HepG2 (cell line): ENCODE results near the gene RBM3. TPM values are rescaled to one million over a fixed set of nuclear protein-coding genes. Genes with fewer than 3 reads are reported as not detected.

Experiments
- CEBPB ChIP-seq: IDR thresholded peaks from 2 replicates; pipeline ENCODE4 v1.6.1; 2011; ENCODE audit warnings: low read depth, low read length, improper control_type of control experiment, borderline replicate concordance
- ELF1 ChIP-seq: sonication (generic); formaldehyde crosslinking; IDR thresholded peaks from 2 replicates; pipeline ENCODE4 v1.4.0; 2020; ENCODE audit warnings: missing genetic modification reagents
- FOXC1 ChIP-seq: sonication (generic); formaldehyde crosslinking; IDR thresholded peaks from 2 replicates; pipeline ENCODE4 v1.8.0; 2022; ENCODE audit warnings: mild to moderate bottlenecking, missing genetic modification reagents, borderline replicate concordance
- GTF2F1 ChIP-seq: fragments of 150-350 bp; IDR thresholded peaks from 2 replicates; pipeline ENCODE4 v1.6.1; 2014; ENCODE audit warnings: low read length
- KMT2A ChIP-seq: sonication (generic); formaldehyde crosslinking; IDR thresholded peaks from 2 replicates; pipeline ENCODE4 v1.4.0; 2020; ENCODE audit warnings: missing genetic modification reagents
- MIXL1 ChIP-seq: IDR thresholded peaks from 2 replicates; pipeline ENCODE4 v1.6.1; 2016
- NFKBIZ ChIP-seq: IDR thresholded peaks from 2 replicates; pipeline ENCODE4 v1.6.1; 2018; ENCODE audit warnings: missing genetic modification reagents, missing compliant biosample characterization
- SATB2 ChIP-seq: sonication (generic); formaldehyde crosslinking; IDR thresholded peaks from 2 replicates; pipeline ENCODE4 v1.5.0; 2020; ENCODE audit warnings: missing genetic modification reagents
- SRY ChIP-seq: sonication (generic); formaldehyde crosslinking; IDR thresholded peaks from 2 replicates; pipeline ENCODE4 v1.8.0; 2022; ENCODE audit warnings: mild to moderate bottlenecking, missing genetic modification reagents
- ZNF124 ChIP-seq: sonication (generic); formaldehyde crosslinking; IDR thresholded peaks from 2 replicates; pipeline ENCODE4 v1.4.0; 2020; ENCODE audit warnings: missing genetic modification reagents
- ZNF335 ChIP-seq: sonication (generic); formaldehyde crosslinking; IDR thresholded peaks from 2 replicates; pipeline ENCODE4 v1.4.0; 2020; ENCODE audit warnings: missing genetic modification reagents
- ZNF337 ChIP-seq: sonication (generic); formaldehyde crosslinking; IDR thresholded peaks from 2 replicates; pipeline ENCODE4 v1.5.1; 2020; ENCODE audit warnings: missing genetic modification reagents, low read depth, mild to moderate bottlenecking, borderline replicate concordance
- ZNF501 ChIP-seq: sonication (generic); formaldehyde crosslinking; IDR thresholded peaks from 2 replicates; pipeline ENCODE4 v1.5.1; 2020; ENCODE audit warnings: mild to moderate bottlenecking, moderate library complexity, missing genetic modification reagents
- ZNF878 ChIP-seq: sonication (generic); formaldehyde crosslinking; IDR thresholded peaks from 2 replicates; pipeline ENCODE4 v1.8.1; 2023; ENCODE audit warnings: mild to moderate bottlenecking, missing genetic modification reagents, moderate library complexity
- polyA plus RNA-seq, 8 experiments: library from polyadenylated mRNA; depleted of rRNA in 3 of 8; stranded (reverse) in 7 of 8; unstranded in 1 of 8; fragments of >200 nt; fragmentation: Illumina TruSeq in 4 of 8; extraction: Trizol in 4 of 8; gene quantifications; 2 replicates each; pipeline versions ENCODE4 v1.2.1 to v1.2.3, GENCODE V29; 2011 to 2016; ENCODE audit warnings: low read depth in 4 of 8, missing spikeins in 1 of 8, mixed read lengths in 1 of 8; ENCODE audit not compliant: insufficient read depth in 1 of 8
- total RNA-seq, 5 experiments: library from RNA; depleted of rRNA; stranded (reverse); fragments of >200 nt; fragmentation: Illumina TruSeq; extraction: Trizol; gene quantifications; 2 replicates each; pipeline ENCODE4 v1.2.3, GENCODE V29; 2016; ENCODE audit warnings: low read depth in 1 of 5
- TF ChIP-seq, protein P1 (sequence below): sonication (generic); formaldehyde crosslinking; IDR thresholded peaks from 2 replicates; pipeline ENCODE4 v1.5.0; 2020; ENCODE audit warnings: missing genetic modification reagents
- TF ChIP-seq, protein P2 (sequence below): sonication (generic); formaldehyde crosslinking; IDR thresholded peaks from 2 replicates; pipeline ENCODE4 v1.4.0; 2020; ENCODE audit warnings: missing genetic modification reagents
- TF ChIP-seq, protein P3 (sequence below): sonication (generic); formaldehyde crosslinking; conservative IDR thresholded peaks from 2 replicates; pipeline ENCODE4 v1.4.0; 2020; ENCODE audit warnings: missing genetic modification reagents
- TF ChIP-seq, protein P4 (sequence below): IDR thresholded peaks from 2 replicates; pipeline ENCODE4 v1.6.1; 2016; ENCODE audit warnings: missing biosample characterization, missing genetic modification reagents, low read depth
- TF ChIP-seq, protein P5 (sequence below): sonication (generic); formaldehyde crosslinking; conservative IDR thresholded peaks from 2 replicates; pipeline ENCODE4 v1.4.0; 2020; ENCODE audit warnings: missing genetic modification reagents
- TF ChIP-seq, protein P6 (sequence below): sonication (generic); formaldehyde crosslinking; IDR thresholded peaks from 2 replicates; pipeline ENCODE4 v1.5.1; 2020; ENCODE audit warnings: missing genetic modification reagents, mild to moderate bottlenecking, borderline replicate concordance

RBM3 gene
- total and polyA plus RNA-seq, 2 of the 13 experiments (the other 11 are each of a cell fraction or from before 2014, with no cell fraction given): 123 to 182 TPM

DNA sequence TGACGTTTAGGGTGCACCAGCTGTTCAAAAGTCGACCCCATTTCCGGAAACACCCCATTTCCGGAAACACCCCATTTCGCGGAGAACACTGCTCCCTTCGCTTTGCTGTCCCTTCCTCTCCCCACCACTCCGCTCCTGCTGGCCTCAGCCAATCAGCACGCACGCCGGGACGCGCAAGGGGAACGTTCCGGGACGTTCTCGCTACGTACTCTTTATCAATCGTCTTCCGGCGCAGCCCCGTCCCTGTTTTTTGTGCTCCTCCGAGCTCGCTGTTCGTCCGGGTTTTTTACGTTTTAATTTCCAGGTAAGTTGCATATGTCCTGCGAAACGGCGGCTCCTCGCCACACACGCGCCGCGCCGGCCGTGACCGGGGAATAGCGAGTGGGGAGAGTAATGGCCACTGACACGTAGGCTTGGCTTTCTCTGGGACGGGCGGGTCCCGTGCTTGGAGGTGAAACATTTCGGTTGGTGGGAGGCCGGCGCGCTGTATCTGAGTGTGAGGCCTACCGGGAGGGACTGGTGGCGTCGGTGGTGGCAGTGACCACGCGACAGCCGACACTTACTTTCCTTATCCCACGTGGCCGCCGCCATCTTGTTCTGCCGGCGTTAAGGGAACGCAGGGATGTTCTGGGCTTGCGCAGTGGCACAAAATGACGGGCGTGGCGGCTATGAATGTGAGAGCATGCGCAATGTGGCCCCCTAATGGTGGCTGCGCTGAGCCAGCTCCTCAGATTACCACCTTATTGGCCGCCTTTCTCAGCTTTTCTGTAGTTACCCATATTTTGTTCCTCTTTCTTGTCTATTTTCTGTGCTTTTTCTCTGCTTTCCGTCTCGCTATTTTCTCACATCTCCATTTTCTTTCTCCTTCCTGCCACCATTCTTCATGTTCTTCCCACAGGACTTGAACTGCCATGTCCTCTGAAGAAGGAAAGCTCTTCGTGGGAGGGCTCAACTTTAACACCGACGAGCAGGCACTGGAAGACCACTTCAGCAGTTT lies at the start of gene RBM3 (continued):
- TF ChIP-seq KMT2A (CRISPR knock-in tag) (no peak), ZNF335 (CRISPR knock-in tag) (no peak), CEBPB (no peak), SATB2 (no peak), ZNF501 (CRISPR knock-in tag) (peak; percentile 54; the same call in 1 of the 2 replicates), ZNF337 (CRISPR knock-in tag) (no peak), FOXC1 (CRISPR knock-in tag) (no peak), SRY (CRISPR knock-in tag) (peak; percentile 63; the same call in 1 of the 2 replicates), ELF1 (CRISPR knock-in tag) (peak; percentile 94), GTF2F1 (no peak), ZNF124 (CRISPR knock-in tag) (no peak), NFKBIZ (0 out of 2 replicates have a peak, but pooled peaks have one; percentile 39), ZNF878 (CRISPR knock-in tag) (no peak), MIXL1 (CRISPR knock-in tag) (no peak)
- TF ChIP-seq, protein P1, sequence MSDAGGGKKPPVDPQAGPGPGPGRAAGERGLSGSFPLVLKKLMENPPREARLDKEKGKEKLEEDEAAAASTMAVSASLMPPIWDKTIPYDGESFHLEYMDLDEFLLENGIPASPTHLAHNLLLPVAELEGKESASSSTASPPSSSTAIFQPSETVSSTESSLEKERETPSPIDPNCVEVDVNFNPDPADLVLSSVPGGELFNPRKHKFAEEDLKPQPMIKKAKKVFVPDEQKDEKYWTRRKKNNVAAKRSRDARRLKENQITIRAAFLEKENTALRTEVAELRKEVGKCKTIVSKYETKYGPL (CRISPR knock-in tag): no peak
- TF ChIP-seq, protein P2, sequence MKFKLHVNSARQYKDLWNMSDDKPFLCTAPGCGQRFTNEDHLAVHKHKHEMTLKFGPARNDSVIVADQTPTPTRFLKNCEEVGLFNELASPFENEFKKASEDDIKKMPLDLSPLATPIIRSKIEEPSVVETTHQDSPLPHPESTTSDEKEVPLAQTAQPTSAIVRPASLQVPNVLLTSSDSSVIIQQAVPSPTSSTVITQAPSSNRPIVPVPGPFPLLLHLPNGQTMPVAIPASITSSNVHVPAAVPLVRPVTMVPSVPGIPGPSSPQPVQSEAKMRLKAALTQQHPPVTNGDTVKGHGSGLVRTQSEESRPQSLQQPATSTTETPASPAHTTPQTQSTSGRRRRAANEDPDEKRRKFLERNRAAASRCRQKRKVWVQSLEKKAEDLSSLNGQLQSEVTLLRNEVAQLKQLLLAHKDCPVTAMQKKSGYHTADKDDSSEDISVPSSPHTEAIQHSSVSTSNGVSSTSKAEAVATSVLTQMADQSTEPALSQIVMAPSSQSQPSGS (CRISPR knock-in tag): no peak
- TF ChIP-seq, protein P3, sequence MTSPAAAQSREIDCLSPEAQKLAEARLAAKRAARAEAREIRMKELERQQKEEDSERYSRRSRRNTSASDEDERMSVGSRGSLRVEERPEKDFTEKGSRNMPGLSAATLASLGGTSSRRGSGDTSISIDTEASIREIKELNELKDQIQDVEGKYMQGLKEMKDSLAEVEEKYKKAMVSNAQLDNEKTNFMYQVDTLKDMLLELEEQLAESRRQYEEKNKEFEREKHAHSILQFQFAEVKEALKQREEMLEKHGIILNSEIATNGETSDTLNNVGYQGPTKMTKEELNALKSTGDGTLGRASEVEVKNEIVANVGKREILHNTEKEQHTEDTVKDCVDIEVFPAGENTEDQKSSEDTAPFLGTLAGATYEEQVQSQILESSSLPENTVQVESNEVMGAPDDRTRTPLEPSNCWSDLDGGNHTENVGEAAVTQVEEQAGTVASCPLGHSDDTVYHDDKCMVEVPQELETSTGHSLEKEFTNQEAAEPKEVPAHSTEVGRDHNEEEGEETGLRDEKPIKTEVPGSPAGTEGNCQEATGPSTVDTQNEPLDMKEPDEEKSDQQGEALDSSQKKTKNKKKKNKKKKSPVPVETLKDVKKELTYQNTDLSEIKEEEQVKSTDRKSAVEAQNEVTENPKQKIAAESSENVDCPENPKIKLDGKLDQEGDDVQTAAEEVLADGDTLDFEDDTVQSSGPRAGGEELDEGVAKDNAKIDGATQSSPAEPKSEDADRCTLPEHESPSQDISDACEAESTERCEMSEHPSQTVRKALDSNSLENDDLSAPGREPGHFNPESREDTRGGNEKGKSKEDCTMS: no peak
- TF ChIP-seq, protein P4, sequence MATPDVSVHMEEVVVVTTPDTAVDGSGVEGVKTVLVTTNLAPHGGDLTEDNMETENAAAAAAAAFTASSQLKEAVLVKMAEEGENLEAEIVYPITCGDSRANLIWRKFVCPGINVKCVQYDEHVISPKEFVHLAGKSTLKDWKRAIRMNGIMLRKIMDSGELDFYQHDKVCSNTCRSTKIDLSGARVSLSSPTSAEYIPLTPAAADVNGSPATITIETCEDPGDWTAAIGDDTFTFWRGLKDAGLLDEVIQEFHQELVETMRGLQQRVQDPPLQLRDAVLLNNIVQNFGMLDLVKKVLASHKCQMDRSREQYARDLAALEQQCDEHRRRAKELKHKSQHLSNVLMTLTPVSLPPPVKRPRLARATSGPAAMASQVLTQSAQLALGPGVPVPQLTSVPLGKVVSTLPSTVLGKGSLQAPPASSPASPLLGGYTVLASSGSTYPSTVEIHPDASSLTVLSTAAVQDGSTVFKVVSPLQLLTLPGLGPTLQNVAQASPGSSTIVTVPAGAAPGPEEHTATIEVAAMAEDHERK (CRISPR knock-in tag): peak; percentile 90
- TF ChIP-seq, protein P5, sequence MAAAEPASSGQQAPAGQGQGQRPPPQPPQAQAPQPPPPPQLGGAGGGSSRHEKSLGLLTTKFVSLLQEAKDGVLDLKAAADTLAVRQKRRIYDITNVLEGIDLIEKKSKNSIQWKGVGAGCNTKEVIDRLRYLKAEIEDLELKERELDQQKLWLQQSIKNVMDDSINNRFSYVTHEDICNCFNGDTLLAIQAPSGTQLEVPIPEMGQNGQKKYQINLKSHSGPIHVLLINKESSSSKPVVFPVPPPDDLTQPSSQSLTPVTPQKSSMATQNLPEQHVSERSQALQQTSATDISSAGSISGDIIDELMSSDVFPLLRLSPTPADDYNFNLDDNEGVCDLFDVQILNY (CRISPR knock-in tag): no peak
- TF ChIP-seq, protein P6, sequence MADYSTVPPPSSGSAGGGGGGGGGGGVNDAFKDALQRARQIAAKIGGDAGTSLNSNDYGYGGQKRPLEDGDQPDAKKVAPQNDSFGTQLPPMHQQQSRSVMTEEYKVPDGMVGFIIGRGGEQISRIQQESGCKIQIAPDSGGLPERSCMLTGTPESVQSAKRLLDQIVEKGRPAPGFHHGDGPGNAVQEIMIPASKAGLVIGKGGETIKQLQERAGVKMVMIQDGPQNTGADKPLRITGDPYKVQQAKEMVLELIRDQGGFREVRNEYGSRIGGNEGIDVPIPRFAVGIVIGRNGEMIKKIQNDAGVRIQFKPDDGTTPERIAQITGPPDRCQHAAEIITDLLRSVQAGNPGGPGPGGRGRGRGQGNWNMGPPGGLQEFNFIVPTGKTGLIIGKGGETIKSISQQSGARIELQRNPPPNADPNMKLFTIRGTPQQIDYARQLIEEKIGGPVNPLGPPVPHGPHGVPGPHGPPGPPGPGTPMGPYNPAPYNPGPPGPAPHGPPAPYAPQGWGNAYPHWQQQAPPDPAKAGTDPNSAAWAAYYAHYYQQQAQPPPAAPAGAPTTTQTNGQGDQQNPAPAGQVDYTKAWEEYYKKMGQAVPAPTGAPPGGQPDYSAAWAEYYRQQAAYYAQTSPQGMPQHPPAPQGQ: no peak
